ENCODE data around the gene SLC25A48. TPM values are rescaled to one million over a fixed set of nuclear protein-coding genes. Genes with fewer than 3 reads are reported as not detected.
A peak's percentile ranks its signal among the peaks of the same experiment; 100 is the strongest.

Gene SLC25A48
- total RNA-seq (2014; rRNA removed; shearing (Covaris generic)) = not detected in 2 replicates

- peak; percentile 6 for DNase-seq (ENCODE audit: low spot score)
These were observed at the start of gene SLC25A48 for GRCh38 chr5:135834639-135835529. Gene SLC25A48, plus strand, starts transcription at chr5:135834663. Its CDS starts 185 bp downstream, at chr5:135834848.

GRCh38 chr5:135800656-135801055, 33.8 kb upstream of the SLC25A48 start:
- DNase-seq (ENCODE audit: low spot score) = no peak

- no peak for DNase-seq (ENCODE audit: low spot score)
These were observed 24.1 kb upstream of the SLC25A48 start for GRCh38 chr5:135810188-135810943.

- no peak for DNase-seq (ENCODE audit: low spot score)
These were observed 23.5 kb upstream of the SLC25A48 start for GRCh38 chr5:135811007-135811406.

- DNase-seq (ENCODE audit: low spot score) = no peak
These were observed 20.7 kb upstream of the SLC25A48 start for GRCh38 chr5:135813758-135814157.

GRCh38 chr5:135814316-135814715, 20.1 kb upstream of the SLC25A48 start:
- peak; percentile 5 for DNase-seq (ENCODE audit: low spot score)

GRCh38 chr5:135814812-135815211, 19.7 kb upstream of the SLC25A48 start:
- no peak for DNase-seq (ENCODE audit: low spot score)

GRCh38 chr5:135821061-135821801, 13.2 kb upstream of the SLC25A48 start:
- DNase-seq (ENCODE audit: low spot score) = peak; percentile 28

- DNase-seq (ENCODE audit: low spot score) = no peak
These were observed 12.7 kb upstream of the SLC25A48 start for GRCh38 chr5:135821802-135822201.

- no peak for DNase-seq (ENCODE audit: low spot score)
These were observed 12.2 kb upstream of the SLC25A48 start for GRCh38 chr5:135822286-135822685.

GRCh38 chr5:135822959-135823358, 11.5 kb upstream of the SLC25A48 start:
- no peak for DNase-seq (ENCODE audit: low spot score)

- no peak for DNase-seq (ENCODE audit: low spot score)
These were observed 10.6 kb upstream of the SLC25A48 start for GRCh38 chr5:135823881-135824280.

- DNase-seq (ENCODE audit: low spot score) = no peak
These were observed 9.9 kb upstream of the SLC25A48 start for GRCh38 chr5:135824541-135825041.

- DNase-seq (ENCODE audit: low spot score) = no peak
These were observed 8.9 kb upstream of the SLC25A48 start for GRCh38 chr5:135825373-135826220.

- DNase-seq (ENCODE audit: low spot score) = no peak
These were observed 8.3 kb upstream of the SLC25A48 start for GRCh38 chr5:135826221-135826525.

GRCh38 chr5:135826994-135827671, 7.3 kb upstream of the SLC25A48 start:
- DNase-seq (ENCODE audit: low spot score) = no peak

GRCh38 chr5:135827965-135828781, 6.3 kb upstream of the SLC25A48 start:
- DNase-seq (ENCODE audit: low spot score) = no peak

- no peak for DNase-seq (ENCODE audit: low spot score)
These were observed 5.7 kb upstream of the SLC25A48 start for GRCh38 chr5:135828782-135829127.

GRCh38 chr5:135829179-135829578, 5.3 kb upstream of the SLC25A48 start:
- DNase-seq (ENCODE audit: low spot score) = no peak

All from A172 (cell line).